HG02623 (cell line): ENCODE measurements around the gene APLP2.

ENCODE experiments used
- ATAC-seq: cut with Tn5 transposase; IDR thresholded peaks from one replicate; pipeline ENCODE4 v1.9.1; 2021; ENCODE audit warnings: moderate library complexity; ENCODE audit not compliant: unreplicated experiment

The APLP2 gene

GRCh38 chr11:130144141-130144540 lies 74.4 kb downstream of the APLP2 start:
- no peak for ATAC-seq

- no peak for ATAC-seq
Observed at GRCh38 chr11:130144861-130145281, 75.2 kb downstream of the APLP2 start.

GRCh38 chr11:130145311-130145812 lies 75.7 kb downstream of the APLP2 start:
- no peak for ATAC-seq

GRCh38 chr11:130145975-130146776 lies 76.5 kb downstream of the APLP2 start:
- ATAC-seq, result no peak

- ATAC-seq, result no peak
Observed at GRCh38 chr11:130146796-130147195, 77.1 kb downstream of the APLP2 start.

GRCh38 chr11:130148796-130149326 lies 79.2 kb downstream of the APLP2 start:
- no peak for ATAC-seq

- ATAC-seq, result no peak
Observed at GRCh38 chr11:130150790-130151189, 81.1 kb downstream of the APLP2 start.

- ATAC-seq, result no peak
Observed at GRCh38 chr11:130151196-130151595, 81.5 kb downstream of the APLP2 start.

- no peak for ATAC-seq
Observed at GRCh38 chr11:130156108-130157022, 86.7 kb downstream of the APLP2 start.

- no peak for ATAC-seq
Observed at GRCh38 chr11:130157101-130157500, 87.4 kb downstream of the APLP2 start.

- ATAC-seq, result no peak
Observed at GRCh38 chr11:130157840-130158239, 88.1 kb downstream of the APLP2 start.

GRCh38 chr11:130159139-130159538 lies 89.4 kb downstream of the APLP2 start:
- no peak for ATAC-seq

- peak; percentile 55 for ATAC-seq
Observed at GRCh38 chr11:130159657-130160497, 90.2 kb downstream of the APLP2 start, which contains the start of gene ST14. ST14 (plus strand) TSS chr11:130159782; CDS start chr11:130159980, 198 bp downstream.

GRCh38 chr11:130160498-130161155 lies 90.9 kb downstream of the APLP2 start:
- ATAC-seq, result no peak

GRCh38 chr11:130161441-130162145 lies 91.9 kb downstream of the APLP2 start:
- ATAC-seq, result no peak

GRCh38 chr11:130162733-130163132 lies 93.0 kb downstream of the APLP2 start:
- ATAC-seq, result no peak

GRCh38 chr11:130163346-130164220 lies 93.9 kb downstream of the APLP2 start:
- no peak for ATAC-seq

GRCh38 chr11:130164221-130164570 lies 94.5 kb downstream of the APLP2 start:
- no peak for ATAC-seq
